SH-SY5Y (cell line): ENCODE measurements around the gene NFKBIB.

Experiments
- GATA2 ChIP-seq: IDR thresholded peaks from 2 replicates; pipeline ENCODE4 v1.6.1; 2011; ENCODE audit warnings: mild to moderate bottlenecking, low read depth, low read length
- GATA3 ChIP-seq: IDR thresholded peaks from 2 replicates; pipeline ENCODE4 v1.6.1; 2011; ENCODE audit warnings: low read depth, mild to moderate bottlenecking, low read length, moderate library complexity

Gene NFKBIB

DNA sequence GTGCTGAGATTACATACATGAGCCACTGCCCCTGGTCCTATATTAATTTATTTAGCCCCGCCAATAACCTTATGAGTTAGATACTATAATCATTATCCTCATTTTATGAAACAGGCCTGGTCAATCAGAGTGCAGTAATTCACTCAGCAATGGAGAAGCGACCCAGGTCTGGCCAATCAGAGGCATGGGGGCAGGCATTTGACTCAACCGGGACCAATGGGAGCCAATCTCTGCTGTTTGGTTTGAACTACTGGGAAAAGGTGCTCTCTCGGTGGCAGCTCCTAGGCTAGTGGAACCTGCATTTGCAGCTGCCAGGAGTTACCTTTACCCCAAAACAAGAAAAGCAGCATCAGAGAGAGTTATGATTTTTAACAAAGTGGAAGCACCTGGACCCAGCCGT is 6.9 kb upstream of the NFKBIB start:
- TF ChIP-seq GATA3, result no peak
- no peak for TF ChIP-seq GATA2

DNA sequence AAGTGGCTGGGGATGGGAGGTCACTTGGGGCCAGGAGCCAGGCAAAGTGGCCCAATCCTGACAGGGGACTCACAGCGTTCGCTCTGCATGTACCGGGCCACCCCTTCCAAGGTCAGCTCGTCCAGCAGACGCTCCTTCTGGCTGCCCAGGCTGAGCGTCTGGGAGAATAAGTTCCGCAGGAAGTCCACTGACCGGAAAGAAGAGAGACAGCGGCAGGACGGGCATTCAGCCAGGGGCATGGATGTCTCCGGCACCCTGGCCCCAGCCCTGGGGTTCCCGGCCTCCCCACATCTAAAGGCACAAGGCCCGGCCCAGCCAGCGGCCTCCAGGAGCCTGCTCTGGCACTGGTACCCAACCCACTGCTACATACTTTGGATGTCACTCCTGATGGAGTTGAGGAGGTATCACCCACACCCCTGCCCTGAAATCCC is 6.4 kb upstream of the NFKBIB start:
- no peak for TF ChIP-seq GATA2
- no peak for TF ChIP-seq GATA3

DNA sequence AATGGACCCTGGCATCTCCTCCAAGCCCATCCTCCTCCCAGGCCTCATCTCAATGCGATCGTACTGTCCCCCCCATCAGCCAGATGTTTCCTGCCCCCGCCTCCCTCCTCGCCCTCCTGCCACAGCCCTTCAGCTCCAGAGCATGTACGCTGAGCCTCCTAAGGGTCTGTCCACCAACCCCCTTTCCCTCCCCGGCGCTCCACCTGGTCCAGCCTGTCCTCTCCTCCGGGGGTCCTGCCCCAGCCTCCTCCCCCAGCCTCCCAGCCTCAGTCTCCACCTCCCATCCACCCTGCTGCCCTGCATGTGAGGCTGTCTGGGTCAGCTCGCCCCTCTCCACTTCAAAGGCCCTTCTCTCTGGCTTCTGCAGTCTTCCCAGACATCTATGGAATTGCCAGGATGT is 4.8 kb upstream of the NFKBIB start:
- TF ChIP-seq GATA2 (no peak), GATA3 (no peak)

DNA sequence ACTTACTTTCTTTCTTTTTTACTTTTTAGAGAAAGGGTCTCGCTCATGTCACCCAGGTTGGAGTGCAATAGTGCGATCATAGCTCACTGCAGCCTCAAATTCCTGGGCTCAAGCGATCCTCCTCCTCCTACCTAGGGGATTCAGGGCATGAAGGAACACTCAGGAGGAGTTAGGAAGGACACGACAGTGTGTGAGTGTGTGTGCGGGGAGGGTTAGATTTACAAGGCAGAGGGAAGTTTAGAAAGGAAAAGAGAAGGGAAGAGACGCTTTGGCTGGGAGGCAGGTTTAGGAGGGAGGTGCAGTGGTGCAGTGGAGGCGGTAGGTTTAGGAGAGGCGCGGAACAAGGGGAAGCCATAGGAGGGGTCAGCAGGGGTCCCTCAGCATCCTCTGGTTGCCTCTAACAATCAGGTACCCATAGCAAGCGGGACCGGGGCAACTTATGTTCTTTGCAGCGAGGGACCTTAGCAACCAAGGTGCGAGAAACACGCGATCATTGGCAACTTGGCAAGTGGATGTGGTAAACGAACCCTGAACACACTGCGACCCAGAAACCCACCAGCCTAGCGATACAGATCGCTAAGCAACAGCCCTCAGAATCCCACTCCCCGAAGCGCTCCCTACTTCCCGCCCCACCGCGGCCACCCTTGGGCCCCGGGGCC is 852 bp upstream of the NFKBIB start:
- TF ChIP-seq GATA2, result no peak
- TF ChIP-seq GATA3, result no peak

DNA sequence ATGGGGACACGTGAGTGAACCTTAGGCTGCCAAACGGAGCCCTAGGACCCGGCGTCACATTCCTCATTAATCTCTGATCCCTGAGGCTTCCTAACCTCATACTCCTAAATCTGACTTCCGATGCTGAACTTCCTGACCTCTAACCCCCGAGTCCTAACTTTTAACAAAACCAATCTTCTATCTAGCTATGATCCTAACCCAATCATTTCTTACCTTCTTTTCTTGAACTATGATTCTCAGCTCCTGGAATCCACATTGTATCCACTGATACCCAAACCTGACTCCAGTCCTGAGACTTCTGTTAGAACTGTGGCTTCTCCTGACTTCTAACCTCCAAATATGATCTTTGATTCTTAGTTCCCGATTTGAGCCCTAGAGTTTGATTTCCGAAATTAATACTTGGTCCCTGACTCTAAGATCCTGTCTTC is 447 bp downstream of the NFKBIB start:
- TF ChIP-seq GATA2 (no peak), GATA3 (no peak)

DNA sequence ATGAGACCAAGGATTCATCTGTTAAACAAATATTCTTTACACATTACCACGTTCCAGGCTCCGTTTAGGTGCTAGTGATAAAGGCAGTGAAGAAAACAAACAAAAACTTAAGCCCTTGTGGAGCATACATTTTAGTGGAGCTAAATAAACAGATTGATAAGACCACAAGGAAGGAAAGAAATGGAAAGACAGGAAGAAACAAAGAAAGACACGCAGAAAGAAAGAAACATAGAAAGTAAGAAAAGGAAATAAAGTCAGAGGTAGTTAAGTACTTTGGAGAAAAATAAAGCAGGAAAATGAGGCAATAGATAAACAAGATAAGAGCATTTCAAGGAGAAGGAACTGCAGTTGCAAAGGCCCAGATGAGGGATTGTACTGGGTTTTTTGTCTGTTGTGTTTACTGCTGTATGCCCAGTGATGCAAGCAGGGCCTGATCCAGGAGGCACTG is 998 bp downstream of the NFKBIB start:
- TF ChIP-seq GATA3 (no peak), GATA2 (no peak)

DNA sequence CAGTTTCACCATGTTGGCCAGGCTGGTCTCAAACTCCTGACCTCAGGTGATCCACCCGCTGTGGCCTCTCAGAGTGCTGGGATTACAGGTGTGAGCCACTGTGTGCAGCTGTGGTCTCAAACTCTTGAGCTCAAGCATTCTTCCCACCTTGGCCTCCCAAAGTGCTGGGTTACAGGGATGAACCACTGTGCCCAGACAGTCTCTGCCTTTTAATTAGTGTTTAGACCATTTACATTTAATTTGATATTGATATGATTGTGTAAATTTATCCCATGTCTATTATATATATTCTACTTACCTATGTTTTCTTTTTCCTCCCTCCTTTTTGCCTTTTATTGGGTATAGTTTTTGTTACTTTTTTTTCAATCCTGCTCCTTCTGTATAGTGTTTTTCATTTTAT is 1.9 kb downstream of the NFKBIB start:
- TF ChIP-seq GATA3 (no peak), GATA2 (no peak)

DNA sequence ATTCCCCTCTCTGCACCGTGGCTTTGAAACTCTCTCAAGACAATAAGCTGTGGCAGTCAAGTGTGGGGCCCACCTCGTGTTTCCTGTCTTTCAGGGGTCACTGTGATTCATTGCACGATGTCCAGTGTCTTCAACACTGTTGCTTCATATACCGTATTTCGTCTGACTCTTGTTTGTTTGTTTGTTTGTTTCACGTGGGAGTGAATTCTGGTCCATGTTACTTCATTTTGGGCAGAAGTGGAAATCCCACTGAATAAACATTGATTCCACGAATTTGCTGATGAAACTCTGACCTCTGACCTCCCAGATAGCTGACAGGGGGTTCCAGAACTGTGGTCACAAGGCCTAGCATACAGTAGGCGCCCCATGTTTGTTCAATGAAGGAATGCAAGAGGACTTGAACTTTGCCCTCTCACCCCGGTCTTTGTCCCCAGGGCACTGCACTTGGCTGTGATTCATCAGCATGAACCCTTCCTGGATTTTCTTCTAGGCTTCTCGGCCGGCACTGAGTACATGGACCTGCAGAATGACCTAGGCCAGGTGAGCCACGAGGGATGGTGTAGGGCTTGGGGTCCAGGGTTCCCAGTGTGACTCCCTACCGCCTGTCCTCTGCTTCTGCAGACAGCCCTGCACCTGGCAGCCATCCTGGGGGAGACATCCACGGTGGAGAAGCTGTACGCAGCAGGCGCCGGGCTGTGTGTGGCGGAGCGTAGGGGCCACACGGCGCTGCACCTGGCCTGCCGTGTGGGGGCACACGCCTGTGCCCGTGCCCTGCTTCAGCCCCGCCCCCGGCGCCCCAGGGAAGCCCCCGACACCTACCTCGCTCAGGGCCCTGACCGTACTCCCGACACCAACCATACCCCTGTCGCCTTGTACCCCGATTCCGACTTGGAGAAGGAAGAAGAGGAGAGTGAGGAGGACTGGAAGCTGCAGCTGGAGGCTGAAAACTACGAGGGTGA is 5.1 kb downstream of the NFKBIB start:
- no peak for TF ChIP-seq GATA3
- TF ChIP-seq GATA2, result no peak

DNA sequence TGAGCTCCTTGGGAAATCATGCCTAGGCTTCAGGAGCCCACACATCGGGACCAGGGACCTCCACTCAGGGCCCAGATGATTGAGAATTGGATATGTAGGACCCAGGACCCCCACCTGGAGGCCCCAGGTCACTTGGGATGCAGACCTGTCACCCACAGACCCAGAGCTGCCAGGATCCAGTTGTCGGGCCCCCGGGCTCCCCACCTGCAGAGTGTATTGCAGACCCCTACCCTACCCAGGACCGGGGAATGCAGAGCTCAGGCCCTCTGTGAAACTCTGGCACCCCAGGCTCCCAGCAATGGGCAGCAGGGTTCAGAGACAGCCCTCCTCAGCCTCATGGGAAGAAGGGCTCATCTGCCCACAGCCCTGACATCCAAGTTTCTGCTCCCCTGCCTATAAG is 5.9 kb downstream of the NFKBIB start:
- no peak for TF ChIP-seq GATA2
- no peak for TF ChIP-seq GATA3

DNA sequence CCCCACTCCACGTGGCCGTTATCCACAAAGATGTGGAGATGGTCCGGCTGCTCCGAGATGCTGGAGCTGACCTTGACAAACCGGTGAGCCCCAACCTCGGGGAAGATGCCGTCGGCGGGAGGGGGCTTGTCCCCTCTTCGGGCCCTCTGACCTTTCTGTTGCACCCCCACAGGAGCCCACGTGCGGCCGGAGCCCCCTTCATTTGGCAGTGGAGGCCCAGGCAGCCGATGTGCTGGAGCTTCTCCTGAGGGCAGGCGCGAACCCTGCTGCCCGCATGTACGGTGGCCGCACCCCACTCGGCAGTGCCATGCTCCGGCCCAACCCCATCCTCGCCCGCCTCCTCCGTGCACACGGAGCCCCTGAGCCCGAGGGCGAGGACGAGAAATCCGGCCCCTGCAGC is 7.5 kb downstream of the NFKBIB start:
- TF ChIP-seq GATA2 (no peak), GATA3 (no peak)

DNA sequence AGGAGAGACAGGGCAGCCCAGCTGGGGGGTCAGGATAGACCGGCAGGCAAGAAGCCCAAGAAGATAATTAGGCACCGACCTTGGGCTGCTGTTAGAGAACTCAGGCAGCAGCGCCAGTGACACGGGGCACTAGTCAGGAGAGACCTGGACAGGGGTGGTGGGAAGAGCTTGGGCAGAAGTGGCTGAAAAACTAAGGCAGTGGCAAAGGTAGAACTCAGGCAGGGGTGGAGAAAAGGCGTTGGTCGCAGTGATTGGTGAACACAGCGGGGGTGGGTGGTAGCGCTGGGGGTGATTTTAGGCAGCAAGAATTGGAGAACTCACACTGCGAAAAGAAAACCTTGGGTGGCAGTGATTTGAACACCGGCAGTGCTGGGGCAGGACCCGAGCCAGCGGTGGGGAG is 7.9 kb downstream of the NFKBIB start:
- TF ChIP-seq GATA2 (no peak), GATA3 (no peak)

DNA sequence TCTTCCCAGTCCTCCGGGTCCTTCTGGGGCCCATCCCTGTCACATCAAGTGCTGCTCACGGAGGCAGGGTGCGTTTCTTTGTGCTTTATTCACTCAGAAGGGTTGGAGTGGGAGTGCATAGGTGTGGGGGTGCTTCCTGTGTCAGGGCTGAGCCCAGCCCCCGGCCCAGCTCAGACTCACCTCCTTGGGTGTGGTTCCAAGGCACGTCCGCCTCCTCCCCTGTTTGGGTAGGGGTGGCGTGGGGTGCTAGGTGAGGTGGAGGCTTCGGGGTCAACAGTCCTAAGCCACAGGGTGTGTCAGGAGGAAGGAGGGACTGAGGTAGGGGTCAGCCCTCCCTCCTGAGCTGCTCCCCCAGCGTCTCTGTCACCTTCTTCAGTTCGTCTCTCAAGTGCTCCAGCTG is 9.1 kb downstream of the NFKBIB start:
- TF ChIP-seq GATA3 (no peak), GATA2 (no peak)

DNA sequence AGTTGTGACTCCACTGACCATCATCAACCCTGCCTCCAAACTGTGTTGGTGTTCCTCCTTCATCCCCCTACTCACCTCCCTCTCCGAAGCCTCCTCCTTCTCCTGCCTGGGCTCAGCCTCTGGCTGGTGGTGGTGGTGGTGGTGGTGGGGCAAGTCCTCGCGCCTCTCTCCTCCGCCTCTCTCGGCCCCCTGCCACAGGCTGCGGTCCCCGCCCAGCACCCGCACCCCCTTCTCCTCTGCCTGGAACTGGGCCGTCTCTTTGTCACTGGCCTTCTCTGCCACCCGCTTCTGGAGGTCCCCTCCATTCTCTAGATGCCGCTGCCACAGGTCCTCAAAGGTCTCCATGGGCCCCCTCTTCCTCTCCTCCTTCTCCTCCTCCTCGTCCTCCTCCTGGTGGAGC is 10.7 kb downstream of the NFKBIB start:
- TF ChIP-seq GATA2, result no peak
- TF ChIP-seq GATA3, result no peak

DNA sequence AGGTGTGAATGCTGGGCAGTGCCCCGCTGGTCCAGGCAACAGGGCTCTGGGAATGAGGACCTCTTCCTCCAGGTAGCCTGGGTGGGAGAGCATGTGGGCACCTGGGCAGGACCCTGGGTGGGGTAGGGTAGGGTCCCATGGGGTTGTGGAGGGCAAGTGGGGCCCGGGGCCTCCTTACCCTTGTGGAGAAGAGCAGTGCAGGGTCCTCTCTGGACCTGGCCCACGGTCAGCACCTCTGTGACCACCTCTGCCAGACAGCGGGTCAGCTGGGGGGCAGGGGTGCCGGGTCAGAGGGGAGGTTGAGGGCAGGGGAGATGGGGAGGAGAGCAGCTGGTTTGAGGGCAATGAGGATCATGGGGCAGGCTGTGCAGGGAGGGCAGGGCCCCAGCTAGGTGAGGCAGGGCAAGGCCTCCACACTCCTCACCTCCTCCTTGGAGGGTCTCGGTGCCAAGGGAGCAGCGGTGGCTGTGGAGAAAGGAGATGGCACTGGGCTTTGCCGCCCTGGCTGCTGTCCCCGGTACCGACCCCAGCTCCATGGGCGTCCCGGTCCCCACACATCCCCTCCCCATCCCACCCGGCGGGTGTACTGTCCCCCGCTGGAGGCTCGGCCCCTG is 11.7 kb downstream of the NFKBIB start:
- no peak for TF ChIP-seq GATA3
- no peak for TF ChIP-seq GATA2
